OCI-LY7 (cell line): ENCODE results near the gene TGFBR3. TPM values are rescaled to one million over a fixed set of nuclear protein-coding genes. Genes with fewer than 3 reads are reported as not detected.

ENCODE experiments used
- BruUV-seq: library from RNA; stranded (reverse); fragments of 400-500 nt; replicated peaks from 2 replicates; lab custom pipeline; 2021; lab: Mats Ljungman, UMichigan
- CTCF ChIA-PET: fragments of 300-600 bp; sonication (Branson Sonifier 250); formaldehyde crosslinking; loops from one replicate; lab custom pipeline; 2022; ENCODE audit warnings: antibody characterized with exemption; ENCODE audit not compliant: unreplicated experiment; lab: Charles Lee
- POLR2A ChIA-PET: fragments of 300-600 bp; sonication (Branson Sonifier 250); formaldehyde crosslinking; loops from one replicate; lab custom pipeline; 2022; ENCODE audit warnings: antibody characterized with exemption; lab: Charles Lee
- DNase-seq: peaks from one replicate; pipeline ENCODE4 v3.0.0-alpha.2; 2015; ENCODE audit warnings: low spot score
- H2AFZ ChIP-seq: fragments of 200-600 bp; sonication (generic), shearing (Covaris generic); 2 replicates; pipeline ENCODE4 v1.6.1; 2014; ENCODE audit warnings: mild to moderate bottlenecking, antibody characterized with exemption, low read length, moderate library complexity
- H3K27ac ChIP-seq: fragments of 200-600 bp; sonication (generic); 2 replicates; pipeline ENCODE4 v1.5.1; 2014; ENCODE audit warnings: mixed run types, low read depth, mild to moderate bottlenecking, moderate library complexity, low read length, inconsistent platforms; ENCODE audit not compliant: poor library complexity, severe bottlenecking
- H3K36me3 ChIP-seq: fragments of 200-600 bp; sonication (generic); 2 replicates; pipeline ENCODE4 v1.6.1; 2014; ENCODE audit warnings: mild to moderate bottlenecking, antibody characterized with exemption, low read length, moderate library complexity, mixed read lengths; ENCODE audit not compliant: insufficient read depth
- H3K4me1 ChIP-seq: fragments of 200-600 bp; sonication (generic); 2 replicates; pipeline ENCODE4 v1.5.1; 2014; ENCODE audit warnings: mild to moderate bottlenecking, low read length; ENCODE audit not compliant: insufficient read depth, poor library complexity, severe bottlenecking
- H3K4me2 ChIP-seq: fragments of 200-600 bp; sonication (generic); 2 replicates; pipeline ENCODE4 v1.6.1; 2014; ENCODE audit warnings: mild to moderate bottlenecking, low read length
- H3K4me3 ChIP-seq: fragments of 200-600 bp; sonication (generic); 2 replicates; pipeline ENCODE4 v1.5.1; 2014; ENCODE audit warnings: mild to moderate bottlenecking, low read depth, low read length; ENCODE audit not compliant: poor library complexity, severe bottlenecking
- H3K79me2 ChIP-seq: fragments of 200-600 bp; sonication (generic); 2 replicates; pipeline ENCODE4 v1.6.1; 2016; ENCODE audit warnings: low read depth, mild to moderate bottlenecking, low read length, moderate library complexity, mixed read lengths; ENCODE audit not compliant: insufficient read depth
- H3K9me2 ChIP-seq: fragments of 200-600 bp; sonication (generic); 2 replicates; pipeline ENCODE4 v1.6.1; 2016; ENCODE audit warnings: mild to moderate bottlenecking, low read length, mixed read lengths; ENCODE audit not compliant: insufficient read depth
- H3K9me3 ChIP-seq: fragments of 200-600 bp; sonication (generic); 2 replicates; pipeline ENCODE4 v1.6.1; 2014; ENCODE audit warnings: mild to moderate bottlenecking, mixed run types, low read length, mixed read lengths
- H4K20me1 ChIP-seq: fragments of 200-600 bp; sonication (generic); 2 replicates; pipeline ENCODE4 v1.6.1; 2014; ENCODE audit warnings: mild to moderate bottlenecking, antibody characterized with exemption, low read length, moderate library complexity, mixed read lengths; ENCODE audit not compliant: insufficient read depth
- CTCF ChIP-seq: fragments of 200-600 bp; sonication (generic); conservative IDR thresholded peaks from 2 replicates; pipeline ENCODE4 v1.5.1; 2014; ENCODE audit warnings: mild to moderate bottlenecking, antibody characterized with exemption, low read length, moderate library complexity, mixed read lengths
- EZH2phosphoT487 ChIP-seq: fragments of 200-600 bp; sonication (generic); IDR thresholded peaks from 2 replicates; pipeline ENCODE4 v1.6.1; 2018; ENCODE audit warnings: low read depth, borderline replicate concordance, mild to moderate bottlenecking, mixed run types, antibody characterized with exemption, low read length, moderate library complexity, mixed read lengths
- intact Hi-C: fragments of 100-400 bp; cut with micrococcal nuclease; formaldehyde crosslinking; loops from one replicate; pipeline ENCODE4 v1.10.0; 2022; ENCODE audit not compliant: unreplicated experiment
- total RNA-seq, 2 experiments: library from RNA; depleted of rRNA in 1 of 2; stranded (reverse); fragments of >200 nt in 1 of 2; shearing (Covaris generic) in 1 of 2; gene quantifications; 2 replicates each; pipeline ENCODE4 v1.2.3, GENCODE V29; 2014 to 2022

TGFBR3 gene
- total RNA-seq, 2 experiments from 2014 or later = not detected

DNA sequence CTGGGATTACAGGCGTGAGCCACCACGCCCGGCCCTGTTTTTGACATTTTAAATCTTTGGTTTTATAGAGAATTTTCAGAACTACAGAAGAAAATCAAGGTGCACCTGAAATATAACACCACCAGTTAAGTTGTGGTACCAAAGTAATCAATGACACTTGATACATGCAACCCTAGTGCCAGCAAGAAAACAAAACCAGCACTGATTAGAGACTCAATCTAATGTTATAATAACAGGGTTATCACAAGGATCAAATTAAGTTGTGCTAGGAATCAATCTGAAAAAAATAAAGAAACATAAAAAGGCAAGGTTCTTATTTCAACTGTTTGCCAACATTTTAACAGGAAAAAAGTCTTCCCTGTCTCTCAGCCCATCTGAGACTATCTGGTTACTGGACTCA is 23.8 kb downstream of the TGFBR3 start:
- H3K9me3 ChIP-seq = no peaks in the 10 kb centered on the region
- ChIA-PET POLR2A (no interaction called here), CTCF (no interaction called here)
- no peak overlapping the region for H3K4me3 ChIP-seq
- H2AFZ ChIP-seq = no peak overlapping the region
- H3K4me1 ChIP-seq = no peaks in the 10 kb centered on the region
- no peak for TF ChIP-seq EZH2phosphoT487
- TF ChIP-seq CTCF = no peak
- no peak overlapping the region for H3K4me2 ChIP-seq
- no peaks in the 10 kb centered on the region for H3K79me2 ChIP-seq
- BruUV-seq = no TSS peak
- no peaks in the 10 kb centered on the region for H3K36me3 ChIP-seq
- no peaks in the 10 kb centered on the region for H4K20me1 ChIP-seq
- no peak overlapping the region for H3K27ac ChIP-seq
- DNase-seq = no peak
- H3K9me2 ChIP-seq = no peaks in the 10 kb centered on the region
- intact Hi-C loops = no loop called here

DNA sequence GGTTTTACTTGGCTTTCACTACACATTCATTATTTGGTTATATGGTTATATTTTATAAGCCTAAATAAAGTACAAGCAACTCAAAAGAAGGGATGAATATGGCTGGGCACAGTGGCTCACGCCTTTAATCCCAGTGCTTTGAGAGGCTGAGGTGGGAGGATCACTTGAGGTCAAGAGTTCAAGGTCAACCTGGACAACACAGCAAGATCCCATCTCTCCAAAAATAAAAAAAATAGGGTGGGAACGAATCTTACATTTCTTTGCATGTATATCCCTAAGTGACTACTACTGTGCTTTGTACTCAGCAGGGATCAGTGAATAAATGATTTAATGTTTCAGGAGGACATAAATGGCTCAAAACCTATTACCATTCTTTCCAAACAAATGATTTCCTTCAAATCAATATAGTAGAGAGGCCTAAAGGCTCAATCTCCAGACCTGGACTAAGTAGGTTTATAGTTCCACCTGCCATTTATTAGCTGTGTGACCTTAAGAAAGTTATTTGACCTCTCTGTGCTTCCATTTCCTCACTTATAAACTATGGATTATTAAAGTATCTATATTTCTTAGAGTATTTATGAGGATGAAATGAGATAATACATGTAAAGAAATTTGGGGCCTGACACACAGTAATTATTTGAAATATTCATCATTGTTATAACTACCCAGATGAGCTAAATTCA is 28.3 kb downstream of the TGFBR3 start:
- DNase-seq = no peak
- TF ChIP-seq EZH2phosphoT487 (no peak), CTCF (no peak)
- CTCF ChIA-PET = no interaction called here
- Histone ChIP-seq H3K36me3 (no peaks in the 10 kb centered on the region), H3K4me3 (no peak overlapping the region), H3K79me2 (no peaks in the 10 kb centered on the region), H4K20me1 (no peaks in the 10 kb centered on the region), H3K4me2 (no peak overlapping the region), H3K4me1 (no peaks in the 10 kb centered on the region), H3K27ac (no peak overlapping the region), H3K9me3 (no peaks in the 10 kb centered on the region), H2AFZ (no peak overlapping the region), H3K9me2 (no peaks in the 10 kb centered on the region)
- no TSS peak for BruUV-seq
- intact Hi-C loops = no loop called here
- POLR2A ChIA-PET = no interaction called here

GRCh38 chr1:91856996-91857395 is 29.0 kb downstream of the TGFBR3 start:
- Histone ChIP-seq H3K9me3 (no peaks in the 10 kb centered on the region), H4K20me1 (no peaks in the 10 kb centered on the region), H3K27ac (no peak overlapping the region), H2AFZ (no peak overlapping the region), H3K36me3 (no peaks in the 10 kb centered on the region), H3K79me2 (no peaks in the 10 kb centered on the region), H3K4me3 (no peak overlapping the region), H3K4me2 (no peak overlapping the region), H3K4me1 (no peaks in the 10 kb centered on the region), H3K9me2 (no peaks in the 10 kb centered on the region)
- no peak for DNase-seq
- intact Hi-C loops = no loop called here
- CTCF ChIA-PET = no interaction called here
- no peak for TF ChIP-seq EZH2phosphoT487
- POLR2A ChIA-PET = interaction anchor here (0.6 kb wide), 1 partner anchor 106 kb away, joined by 3 read pairs; no protein-coding TSS in a partner anchor
- BruUV-seq = no TSS peak
